Brain microvascular endothelial cell (primary cell): ENCODE measurements around the gene CHMP2B.

Experiments
- DNase-seq: peaks from one replicate; pipeline ENCODE4 v3.0.0-alpha.2; 2020
- H3K27ac ChIP-seq: fragments of 250-450 bp; sonication (Bioruptor Pico); 2 replicates; pipeline ENCODE4 v1.5.1; 2020; ENCODE audit warnings: mild to moderate bottlenecking, moderate library complexity
- H3K27me3 ChIP-seq: fragments of 250-450 bp; sonication (Bioruptor Pico); replicated peaks from 2 replicates; pipeline ENCODE4 v1.5.1; 2020; ENCODE audit warnings: mild to moderate bottlenecking
- H3K36me3 ChIP-seq: fragments of 250-450 bp; sonication (Bioruptor Pico); replicated peaks from 2 replicates; pipeline ENCODE4 v1.5.1; 2020; ENCODE audit warnings: mild to moderate bottlenecking
- H3K4me3 ChIP-seq: 2 replicates; pipeline ENCODE4 v1.5.1; 2011; ENCODE audit warnings: low read depth, mild to moderate bottlenecking, control low read depth, low read length, moderate library complexity
- in situ Hi-C: cut with HindIII; loops from 2 replicates; pipeline ENCODE4 v1.10.0; 2017; ENCODE audit warnings: low sequenced_read_pairs, low pct_ligation_motif_present
- TF ChIP-seq, protein P1 (sequence below): IDR thresholded peaks from 2 replicates; pipeline ENCODE4 v1.5.1; 2011; ENCODE audit warnings: low read depth, mild to moderate bottlenecking, moderate library complexity, low read length, control low read depth, inconsistent platforms; ENCODE audit errors: missing control alignments

The CHMP2B gene

GRCh38 chr3:87227104-87227834 is at the start of gene CHMP2B:
Gene CHMP2B (plus strand): TSS chr3:87227309. CDS start chr3:87227523, 214 bp downstream.
- in situ Hi-C loops, result no loop called here
- DNase-seq, result peak; percentile 92
- Histone ChIP-seq H3K27ac (peak within 1 kb of the TSS; percentile 86), H3K27me3 (no peaks in the 10 kb centered on the region), H3K4me3 (peak within 1 kb of the TSS; percentile 90), H3K36me3 (no peaks in the 10 kb centered on the region)
- TF ChIP-seq, protein P1, sequence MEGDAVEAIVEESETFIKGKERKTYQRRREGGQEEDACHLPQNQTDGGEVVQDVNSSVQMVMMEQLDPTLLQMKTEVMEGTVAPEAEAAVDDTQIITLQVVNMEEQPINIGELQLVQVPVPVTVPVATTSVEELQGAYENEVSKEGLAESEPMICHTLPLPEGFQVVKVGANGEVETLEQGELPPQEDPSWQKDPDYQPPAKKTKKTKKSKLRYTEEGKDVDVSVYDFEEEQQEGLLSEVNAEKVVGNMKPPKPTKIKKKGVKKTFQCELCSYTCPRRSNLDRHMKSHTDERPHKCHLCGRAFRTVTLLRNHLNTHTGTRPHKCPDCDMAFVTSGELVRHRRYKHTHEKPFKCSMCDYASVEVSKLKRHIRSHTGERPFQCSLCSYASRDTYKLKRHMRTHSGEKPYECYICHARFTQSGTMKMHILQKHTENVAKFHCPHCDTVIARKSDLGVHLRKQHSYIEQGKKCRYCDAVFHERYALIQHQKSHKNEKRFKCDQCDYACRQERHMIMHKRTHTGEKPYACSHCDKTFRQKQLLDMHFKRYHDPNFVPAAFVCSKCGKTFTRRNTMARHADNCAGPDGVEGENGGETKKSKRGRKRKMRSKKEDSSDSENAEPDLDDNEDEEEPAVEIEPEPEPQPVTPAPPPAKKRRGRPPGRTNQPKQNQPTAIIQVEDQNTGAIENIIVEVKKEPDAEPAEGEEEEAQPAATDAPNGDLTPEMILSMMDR, result no peak

GRCh38 chr3:87179642-87180041 is 47.5 kb upstream of the CHMP2B start:
- Histone ChIP-seq H3K27ac (no peak overlapping the region), H3K36me3 (no peaks in the 10 kb centered on the region), H3K4me3 (no peak overlapping the region), H3K27me3 (no peaks in the 10 kb centered on the region)
- DNase-seq, result no peak
- in situ Hi-C loops, result no loop called here
- TF ChIP-seq, protein P1, result no peak

GRCh38 chr3:87181551-87181950 is 45.6 kb upstream of the CHMP2B start:
- TF ChIP-seq, protein P1, result no peak
- H3K36me3 ChIP-seq, result no peaks in the 10 kb centered on the region
- H3K27me3 ChIP-seq, result no peaks in the 10 kb centered on the region
- no peak overlapping the region for H3K4me3 ChIP-seq
- in situ Hi-C loops, result no loop called here
- DNase-seq, result no peak
- H3K27ac ChIP-seq, result no peak overlapping the region

GRCh38 chr3:87182023-87182422 is 45.1 kb upstream of the CHMP2B start:
- no peak for DNase-seq
- H3K4me3 ChIP-seq, result no peak overlapping the region
- H3K27ac ChIP-seq, result no peak overlapping the region
- no peaks in the 10 kb centered on the region for H3K27me3 ChIP-seq
- TF ChIP-seq, protein P1, result no peak
- in situ Hi-C loops, result no loop called here
- H3K36me3 ChIP-seq, result no peaks in the 10 kb centered on the region

DNA sequence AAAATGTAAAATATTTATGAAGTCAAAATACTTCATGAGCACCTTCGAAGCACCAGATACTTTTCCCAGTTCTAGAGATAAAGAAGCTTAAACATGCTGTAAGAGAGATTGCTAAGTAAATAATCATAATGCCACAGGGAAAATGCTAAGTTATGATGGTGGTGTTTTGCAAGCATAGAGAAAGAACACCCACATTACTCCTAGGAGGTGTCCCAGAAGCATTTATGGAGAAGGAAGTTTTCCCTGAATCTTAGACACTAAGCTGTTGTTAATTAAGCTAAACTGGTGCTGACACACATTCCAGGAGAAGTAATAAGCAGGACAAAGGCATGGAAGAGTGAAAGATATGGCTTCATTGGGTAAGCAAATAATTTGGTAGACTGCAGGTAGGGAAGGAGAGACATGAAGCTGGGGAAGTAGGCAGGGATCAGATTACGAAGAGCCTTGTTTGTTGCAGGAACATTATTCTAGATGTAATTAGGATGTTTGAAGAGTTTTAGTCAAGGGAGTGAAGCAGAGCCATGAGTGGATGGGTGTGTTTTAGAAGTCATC is 40.4 kb upstream of the CHMP2B start:
- H3K36me3 ChIP-seq, result no peaks in the 10 kb centered on the region
- no peak overlapping the region for H3K4me3 ChIP-seq
- H3K27me3 ChIP-seq, result no peaks in the 10 kb centered on the region
- in situ Hi-C loops, result no loop called here
- TF ChIP-seq, protein P1, result no peak
- no peak overlapping the region for H3K27ac ChIP-seq
- DNase-seq, result no peak
